KBM-7 (cell line): ENCODE measurements around the gene FOXP1.
A peak's percentile ranks its signal among the peaks of the same experiment; 100 is the strongest.

Experiments used
- DNase-seq: peaks from one replicate; pipeline ENCODE4 v3.0.0-alpha.2; 2015
- in situ Hi-C: fragments of 300-500 bp; cut with MboI; formaldehyde crosslinking; loops from 2 replicates; pipeline ENCODE4 v1.14.3; 2020; ENCODE audit warnings: low sequenced_read_pairs, low pct_unique_long_range_greater_than_20kb, mixed read lengths

The FOXP1 gene

GRCh38 chr3:71206305-71207165, 377.0 kb downstream of the FOXP1 start:
- in situ Hi-C loops = no loop called here
- no peak for DNase-seq

GRCh38 chr3:71203727-71204488, 379.6 kb downstream of the FOXP1 start:
- in situ Hi-C loops = no loop called here
- DNase-seq = no peak

DNA sequence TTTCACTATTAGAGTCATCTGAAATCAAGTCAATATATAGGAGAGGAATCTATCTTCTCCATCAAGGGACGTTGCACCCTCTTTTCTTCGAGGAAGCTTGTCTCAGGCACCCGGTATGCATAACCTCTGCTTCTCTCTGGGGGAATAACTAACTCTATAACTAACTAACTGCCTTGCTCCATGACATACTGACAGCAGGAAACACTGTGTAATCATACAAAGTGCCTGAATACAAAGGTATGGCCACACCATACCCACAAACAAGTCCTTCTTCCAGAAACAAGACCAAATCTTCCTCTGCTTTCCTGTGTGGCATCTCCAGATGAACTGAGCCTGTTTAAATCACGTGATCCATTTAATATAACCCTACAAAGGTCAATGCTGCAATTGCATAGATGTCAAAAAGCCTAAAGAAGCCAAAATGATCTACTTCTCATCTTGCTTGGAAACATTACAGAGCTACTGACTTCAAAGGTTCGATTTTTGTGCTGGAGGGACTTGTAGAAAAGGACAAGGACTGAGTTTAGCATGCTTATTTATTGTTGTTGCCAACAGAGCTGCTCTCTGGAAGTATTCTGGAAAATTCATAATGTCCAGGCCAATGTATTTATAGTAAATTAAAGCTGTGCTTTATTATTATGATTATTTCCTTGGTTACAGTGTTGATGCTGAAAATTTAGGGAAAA, 380.5 kb downstream of the FOXP1 start:
- no peak for DNase-seq
- in situ Hi-C loops = no loop called here

DNA sequence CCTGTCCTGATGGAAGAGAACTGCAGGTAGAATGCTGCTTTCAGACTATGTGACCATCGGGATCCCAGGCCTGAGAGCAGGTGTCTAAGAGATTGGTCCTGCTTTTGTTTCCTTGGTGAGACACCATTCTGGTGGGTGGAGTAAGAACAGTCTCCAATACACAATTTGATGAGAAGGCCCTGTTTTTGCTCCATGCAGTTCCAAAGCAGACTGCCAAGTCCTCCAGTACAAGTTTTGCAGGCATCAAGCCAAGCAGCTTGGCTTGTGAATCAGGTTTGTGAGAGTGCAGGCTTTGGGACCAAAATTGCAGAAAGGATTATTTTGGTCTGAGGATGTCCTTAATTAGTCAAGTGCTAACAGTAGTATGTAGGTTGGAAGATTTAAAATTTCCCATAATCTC, 381.6 kb downstream of the FOXP1 start:
- in situ Hi-C loops = no loop called here
- no peak for DNase-seq

GRCh38 chr3:71197841-71198565, 385.5 kb downstream of the FOXP1 start:
- DNase-seq = no peak
- in situ Hi-C loops = no loop called here

DNA sequence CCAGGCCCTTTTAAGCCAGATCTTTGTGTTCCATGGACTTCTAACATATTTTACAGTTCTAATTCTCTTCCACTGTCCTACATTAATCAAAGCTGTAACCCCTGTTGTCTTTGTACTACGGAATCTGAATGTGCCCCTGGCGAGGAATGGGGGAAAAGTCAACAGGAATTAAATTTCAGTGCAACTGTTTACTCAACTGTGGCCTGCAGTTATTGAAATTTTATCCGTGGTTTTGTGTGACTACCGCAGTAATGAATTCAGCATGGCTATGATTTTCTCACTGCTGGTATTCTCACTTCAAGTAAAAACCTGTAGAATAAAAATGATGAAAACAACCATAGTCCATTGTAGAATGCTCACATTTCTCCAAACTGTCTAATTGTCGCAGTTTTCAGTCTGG, 388.0 kb downstream of the FOXP1 start:
- DNase-seq = no peak
- in situ Hi-C loops = no loop called here

GRCh38 chr3:71194785-71195184, 388.7 kb downstream of the FOXP1 start:
- DNase-seq = no peak
- in situ Hi-C loops = no loop called here

GRCh38 chr3:71191031-71191482, 392.5 kb downstream of the FOXP1 start:
- no peak for DNase-seq

DNA sequence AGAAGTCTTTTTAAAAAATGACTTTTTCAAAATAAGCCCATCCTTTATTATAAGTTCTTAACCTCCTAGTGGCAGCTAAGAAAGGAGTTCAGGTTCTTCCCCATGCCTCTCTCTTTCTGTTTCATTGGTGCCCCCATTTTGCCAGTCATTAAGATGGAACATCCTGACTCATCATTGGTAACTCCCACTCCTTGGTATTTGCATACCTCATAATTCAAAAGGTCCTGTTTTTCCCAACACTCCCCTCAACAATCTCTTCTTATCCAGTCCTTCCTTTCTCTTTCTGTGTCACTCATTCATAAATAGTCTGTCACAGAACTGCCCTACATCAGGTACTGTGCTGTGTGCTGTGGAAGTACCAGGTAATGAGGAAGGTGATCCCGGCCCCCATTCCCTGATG, 394.0 kb downstream of the FOXP1 start:
- in situ Hi-C loops = no loop called here
- DNase-seq = no peak

More at GRCh38 chr3:71191031-71191482, 392.5 kb downstream of the FOXP1 start:
- in situ Hi-C loops = no loop called here

DNA sequence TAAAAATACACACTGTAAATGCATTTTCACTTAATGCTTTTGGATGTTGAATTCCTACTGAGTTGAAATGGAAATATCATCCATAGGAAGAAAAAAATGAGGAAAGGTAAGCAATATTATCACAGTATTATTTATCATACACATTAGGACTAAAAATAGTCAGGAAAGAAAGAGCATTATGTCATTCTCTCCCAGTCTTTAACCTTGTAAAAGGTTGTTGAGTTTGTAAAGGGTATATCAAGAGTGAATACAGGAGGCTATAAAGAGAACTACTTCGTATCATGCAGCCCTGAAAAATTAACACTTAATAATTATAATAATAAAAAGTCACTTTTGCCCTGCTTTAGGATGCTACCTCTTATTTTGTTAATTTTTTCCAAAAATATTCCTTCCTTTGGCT, 395.8 kb downstream of the FOXP1 start:
- in situ Hi-C loops = no loop called here

GRCh38 chr3:71186801-71187200, 396.7 kb downstream of the FOXP1 start:
- no peak for DNase-seq
- in situ Hi-C loops = no loop called here

More for the DNA sequence above, 395.8 kb downstream of the FOXP1 start:
- no peak for DNase-seq

DNA sequence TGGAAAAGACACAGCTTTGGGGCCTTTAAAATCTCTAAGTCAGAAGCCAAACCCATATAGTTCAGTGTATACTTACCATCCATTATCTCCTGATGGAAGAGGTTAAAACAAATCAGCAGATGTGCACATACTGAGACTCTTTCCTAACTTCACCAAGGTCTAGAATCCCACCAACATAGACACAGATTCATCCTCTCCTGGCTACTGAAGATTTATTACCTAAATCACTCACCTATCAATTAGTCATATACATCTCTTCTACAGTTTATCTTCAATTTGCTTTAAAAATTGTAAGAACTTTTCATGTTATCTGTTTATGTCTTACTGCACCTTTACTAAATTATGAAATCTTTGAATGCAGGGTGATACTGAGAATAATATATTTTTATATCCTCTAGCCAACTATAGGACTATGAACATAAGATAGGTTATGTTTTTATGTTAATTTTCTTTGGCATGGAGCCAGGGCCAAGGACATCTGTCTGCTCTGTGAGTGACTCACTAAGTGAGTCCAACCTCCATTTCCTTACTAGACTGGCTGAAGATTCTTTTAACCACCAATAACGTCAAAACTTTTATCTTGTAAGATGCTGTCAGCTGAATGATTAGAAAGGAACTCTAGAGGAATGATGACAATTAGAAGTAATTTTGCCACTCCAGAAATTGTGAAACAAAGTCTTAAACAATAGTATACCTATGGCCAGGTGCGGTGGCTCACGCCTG, 397.6 kb downstream of the FOXP1 start:
- in situ Hi-C loops = no loop called here
- DNase-seq = peak; percentile 25

DNA sequence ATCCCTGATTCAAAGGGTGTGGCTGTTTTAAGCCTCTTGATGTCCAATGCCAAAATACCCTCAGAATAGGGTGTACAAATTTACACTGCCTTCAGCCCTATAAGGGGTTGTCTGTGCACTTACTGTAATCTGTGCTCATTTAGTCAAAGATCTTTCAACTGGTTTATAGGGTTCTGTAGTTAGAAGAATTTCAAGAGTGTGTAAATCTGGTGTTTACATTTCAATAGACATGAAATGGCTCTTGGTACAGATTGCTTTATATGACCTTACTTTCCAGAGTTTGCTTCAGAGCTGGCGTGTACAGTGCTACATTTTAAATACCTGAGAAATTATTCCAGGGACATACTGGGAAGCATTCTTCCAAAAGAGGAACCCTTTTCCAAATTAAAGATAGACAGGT, 399.3 kb downstream of the FOXP1 start:
- no peak for DNase-seq

GRCh38 chr3:71183549-71183948, 400.0 kb downstream of the FOXP1 start:
- no peak for DNase-seq
- in situ Hi-C loops = no loop called here

More for the DNA sequence above, 399.3 kb downstream of the FOXP1 start:
- in situ Hi-C loops = no loop called here

- peak; percentile 40 for DNase-seq
- in situ Hi-C loops = no loop called here
Measured at GRCh38 chr3:71180524-71180923, 403.0 kb downstream of the FOXP1 start.

DNA sequence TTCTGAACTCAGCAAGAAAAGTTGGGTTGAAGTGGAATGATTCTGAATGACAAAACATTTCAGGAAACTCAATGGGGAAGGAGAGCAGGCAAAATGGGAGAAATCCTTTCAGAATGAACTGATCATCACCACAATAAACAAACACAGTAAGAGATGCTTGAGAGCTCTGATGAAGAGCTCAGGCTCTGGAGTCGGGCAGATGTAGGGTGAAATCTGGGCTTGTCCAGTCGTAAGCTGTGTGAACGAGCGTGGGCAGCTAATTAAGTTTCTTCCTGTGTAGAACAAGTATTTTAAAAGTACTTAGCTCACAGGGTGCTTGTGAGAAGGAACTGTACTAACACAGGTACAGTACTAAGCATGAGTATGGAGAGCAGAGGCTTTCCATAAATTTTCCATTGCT, 406.2 kb downstream of the FOXP1 start:
- in situ Hi-C loops = no loop called here

GRCh38 chr3:71176366-71176765, 407.2 kb downstream of the FOXP1 start:
- no peak for DNase-seq
- in situ Hi-C loops = no loop called here

More for the DNA sequence above, 406.2 kb downstream of the FOXP1 start:
- no peak for DNase-seq

- in situ Hi-C loops = no loop called here
- DNase-seq = no peak
Measured at GRCh38 chr3:71175691-71176365, 407.7 kb downstream of the FOXP1 start.
